CD1c-positive myeloid dendritic cell (primary cell): Measurements from ENCODE around the gene VPS36.
"Not testable (repeated sequence)": the region's sequence is repeated elsewhere in the genome, so short reads cannot be mapped to it uniquely, and the experiment has no call there.

Source experiments
- DNase-seq: peaks from one replicate; pipeline ENCODE4 v3.0.0-alpha.2; 2016; ENCODE audit errors: extremely low spot score

Gene VPS36

DNA sequence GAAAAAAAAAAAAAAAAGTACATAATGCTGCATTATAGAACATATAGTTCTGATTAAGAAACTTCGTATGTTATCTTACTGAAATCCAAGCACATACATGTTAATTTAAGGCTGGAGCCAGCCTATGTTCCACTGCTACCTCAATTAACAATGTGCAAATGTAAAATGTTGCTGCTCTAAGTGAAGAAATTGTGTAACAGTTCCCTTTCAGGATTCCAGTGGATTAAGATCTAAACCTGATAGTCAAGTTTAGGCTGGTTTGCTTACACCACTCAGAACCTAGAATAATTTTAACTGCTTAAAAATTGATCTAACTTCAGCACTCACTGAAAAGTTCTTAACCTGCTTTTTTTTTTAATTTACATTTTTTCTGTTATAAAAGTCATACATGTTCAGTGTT lies 4.2 kb downstream of the VPS36 start:
- no peak for DNase-seq

DNA sequence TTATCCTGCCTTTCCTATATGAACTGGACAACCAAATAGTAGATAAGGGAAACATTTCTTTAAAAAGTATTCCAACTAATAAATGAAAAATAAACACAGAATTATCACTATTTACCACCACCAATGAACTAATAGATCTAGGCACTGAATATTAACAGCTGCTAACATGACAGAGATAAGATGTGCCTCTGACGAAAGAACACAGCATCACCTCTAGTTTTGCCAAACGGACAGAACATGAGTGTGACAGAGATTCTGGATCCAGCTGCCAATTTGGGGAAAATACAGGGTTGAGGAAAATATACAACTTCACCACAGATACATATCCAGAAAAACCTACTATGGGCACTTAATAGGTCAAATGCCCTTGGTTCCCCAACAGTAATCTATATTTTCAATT lies 18.0 kb downstream of the VPS36 start:
- no peak for DNase-seq

DNA sequence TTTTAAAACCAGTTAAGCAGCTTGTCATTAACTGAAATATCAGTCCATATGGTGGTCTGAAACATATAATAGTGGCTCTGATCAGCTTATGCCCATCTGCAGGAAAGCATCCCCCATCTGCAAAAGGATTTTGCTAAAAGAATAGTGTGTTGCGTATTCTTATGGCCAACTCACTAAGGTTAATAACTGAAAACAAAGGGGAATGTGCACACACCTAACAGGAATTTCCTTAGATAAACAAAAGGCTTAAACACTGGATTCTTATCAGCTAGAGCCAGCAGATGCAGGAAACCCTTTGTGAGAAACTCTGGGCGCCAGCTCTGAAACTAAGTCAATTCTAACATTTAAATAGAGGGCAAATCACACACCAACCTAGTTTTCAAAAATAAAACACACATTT lies 22.1 kb downstream of the VPS36 start:
- DNase-seq, result no peak

DNA sequence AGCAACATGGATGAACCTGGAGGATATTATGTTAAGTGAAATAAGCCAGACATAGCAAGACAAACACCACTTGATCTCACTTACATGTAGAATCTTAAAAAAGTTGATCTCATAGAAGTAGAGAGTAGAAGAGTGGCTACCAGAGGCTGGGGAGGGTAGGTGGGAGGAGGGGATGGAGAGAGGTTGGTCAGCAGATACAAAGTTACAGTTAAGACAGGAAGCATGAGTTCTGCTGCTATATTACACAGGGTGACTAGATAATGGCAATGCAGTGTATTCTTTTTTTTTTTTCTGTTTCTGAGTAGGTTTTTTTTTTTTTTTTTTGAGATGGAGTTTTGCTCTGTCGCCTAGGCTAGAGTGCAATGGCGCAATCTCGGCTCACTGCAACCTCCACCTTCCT lies 29.2 kb downstream of the VPS36 start:
- no peak for DNase-seq

DNA sequence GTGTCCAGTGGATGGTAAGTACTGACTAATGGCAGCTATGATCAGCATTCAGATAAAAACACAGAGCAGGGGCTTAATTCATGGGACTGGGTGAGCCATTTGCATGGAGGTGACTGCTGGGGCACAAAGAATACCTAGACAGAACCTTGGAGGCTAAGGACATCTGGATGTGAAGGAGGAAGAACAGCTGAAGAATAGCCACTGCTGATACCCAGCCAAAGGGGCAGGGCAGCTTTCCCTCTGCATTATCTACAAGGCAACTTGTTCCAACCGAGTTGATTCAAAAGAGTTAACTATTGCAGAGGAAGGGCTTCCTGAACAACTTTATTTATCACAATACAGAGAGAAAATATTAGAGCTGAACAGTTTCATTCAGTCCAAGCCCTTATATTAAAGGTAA lies 31.4 kb downstream of the VPS36 start:
- DNase-seq, result no peak

DNA sequence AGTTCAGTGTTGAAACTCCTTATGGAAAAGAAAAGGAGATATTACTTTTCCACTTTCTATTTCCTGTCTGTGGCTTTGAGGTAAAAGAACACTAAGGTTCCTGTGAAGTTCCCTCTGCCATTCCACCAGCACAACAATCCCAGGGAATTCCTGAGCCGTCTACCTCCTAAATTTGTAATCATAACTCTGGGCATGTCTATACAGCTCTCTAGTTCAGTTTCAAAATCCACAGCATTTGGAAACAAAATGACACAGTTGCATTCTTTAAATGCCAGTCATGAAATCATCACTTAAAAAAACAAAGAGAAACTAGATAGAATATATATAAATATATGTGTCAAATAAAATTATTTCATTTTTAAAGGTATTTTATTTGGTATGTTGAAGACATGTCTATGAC lies 35.5 kb downstream of the VPS36 start:
- DNase-seq, result no peak

DNA sequence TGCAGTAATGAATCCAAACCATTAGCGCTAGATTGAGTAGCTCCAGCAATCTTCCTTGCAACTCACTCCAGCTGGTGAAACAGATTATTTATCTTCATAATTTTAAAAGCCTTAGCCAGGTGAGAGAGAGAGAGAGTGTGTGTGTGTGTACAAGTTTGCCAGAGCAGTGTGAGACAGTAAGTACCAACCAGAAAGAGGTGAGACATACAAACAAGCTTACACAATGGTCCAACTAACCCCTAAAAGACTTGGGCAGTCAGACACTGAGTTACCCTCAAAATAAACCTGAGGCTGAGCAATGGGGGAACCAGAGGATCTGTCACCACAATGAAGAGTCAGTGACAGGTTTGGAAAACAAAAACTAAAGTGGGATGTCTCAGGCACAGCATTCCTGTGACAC lies 36.4 kb downstream of the VPS36 start:
- no peak for DNase-seq

DNA sequence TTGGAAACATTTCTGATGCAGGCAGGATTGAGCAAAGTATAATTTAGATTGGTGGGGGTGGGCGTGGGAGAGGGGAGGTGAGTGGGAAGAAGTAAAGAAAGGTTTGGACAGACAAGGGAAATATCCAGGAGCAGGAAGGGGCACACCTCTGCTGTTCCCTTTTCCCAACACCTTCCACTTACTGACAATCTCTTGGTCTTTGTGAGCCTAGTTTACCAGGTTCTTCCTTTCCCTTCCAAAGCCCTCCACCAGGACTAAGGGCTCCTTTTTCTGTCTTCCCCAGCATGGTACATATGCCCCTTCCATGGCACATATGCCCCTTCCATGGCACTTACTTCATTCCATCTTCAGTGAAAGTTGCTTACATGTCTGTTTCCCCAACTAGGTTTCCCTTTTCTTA lies 38.3 kb downstream of the VPS36 start:
- no peak for DNase-seq

DNA sequence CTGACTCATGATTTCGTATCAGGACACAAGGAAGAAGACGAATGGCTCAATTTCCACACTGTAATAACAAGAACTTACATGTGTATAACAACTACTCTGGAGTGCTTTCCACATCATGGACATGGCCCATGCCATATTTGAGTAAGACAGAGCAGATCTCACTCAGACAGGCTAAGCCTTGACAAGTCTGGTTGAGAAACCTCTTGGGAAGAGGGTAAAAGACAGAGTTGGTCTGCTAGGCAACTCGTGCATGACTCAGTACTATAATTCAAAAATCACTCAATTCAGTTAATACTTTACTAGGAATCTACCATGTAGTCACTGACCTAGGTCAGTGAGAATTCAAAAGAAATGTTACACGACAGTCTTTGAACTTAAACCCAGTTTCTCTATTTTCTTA lies 38.8 kb downstream of the VPS36 start:
- DNase-seq, result no peak

DNA sequence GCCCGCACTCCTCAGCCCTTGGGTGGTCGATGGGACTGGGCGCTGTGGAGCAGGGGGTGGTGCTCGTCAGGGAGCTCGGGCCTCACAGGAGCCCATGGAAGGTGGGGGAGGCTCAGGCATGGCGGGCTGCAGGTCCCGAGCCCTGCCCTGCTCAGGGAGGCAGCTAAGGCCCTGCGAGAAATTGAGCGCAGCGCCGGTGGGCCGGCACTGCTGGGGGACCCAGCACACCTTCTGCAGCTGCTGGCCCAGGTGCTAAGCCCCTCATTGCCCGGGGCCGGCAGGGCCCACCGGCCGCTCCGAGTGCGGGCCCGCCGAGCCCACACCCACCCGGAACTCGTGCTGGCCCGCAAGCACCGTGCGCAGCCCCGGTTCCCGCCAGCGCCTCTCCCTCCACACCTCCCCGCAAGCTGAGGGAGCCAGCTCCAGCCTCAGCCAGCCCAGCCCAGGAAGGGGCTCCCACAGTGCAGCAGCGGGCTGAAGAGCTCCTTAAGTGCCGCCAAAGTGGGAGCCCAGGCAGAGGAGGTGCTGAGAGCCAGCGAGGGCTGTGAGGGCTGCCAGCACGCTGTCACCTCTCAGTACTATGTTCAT lies 42.3 kb downstream of the VPS36 start:
- not testable (repeated sequence) for DNase-seq

DNA sequence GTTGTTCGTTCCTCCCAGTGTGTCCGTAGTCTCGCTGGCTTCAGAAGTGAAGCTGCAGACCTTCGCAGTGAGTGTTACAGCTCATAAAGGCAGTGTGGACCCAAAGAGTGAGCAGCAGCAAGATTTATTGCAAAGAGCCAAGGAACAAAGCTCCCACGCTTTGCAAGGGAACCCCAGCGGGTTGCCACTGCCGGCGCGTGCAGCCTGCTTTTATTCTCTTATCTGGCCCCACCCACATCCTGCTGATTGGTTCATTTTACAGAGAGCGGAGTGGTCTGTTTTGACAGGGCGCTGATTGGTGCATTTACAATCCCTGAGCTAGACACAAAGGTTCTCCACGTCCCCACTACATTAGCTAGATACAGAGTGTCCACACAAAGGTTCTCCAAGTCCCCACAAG lies 43.0 kb downstream of the VPS36 start:
- not testable (repeated sequence) for DNase-seq

DNA sequence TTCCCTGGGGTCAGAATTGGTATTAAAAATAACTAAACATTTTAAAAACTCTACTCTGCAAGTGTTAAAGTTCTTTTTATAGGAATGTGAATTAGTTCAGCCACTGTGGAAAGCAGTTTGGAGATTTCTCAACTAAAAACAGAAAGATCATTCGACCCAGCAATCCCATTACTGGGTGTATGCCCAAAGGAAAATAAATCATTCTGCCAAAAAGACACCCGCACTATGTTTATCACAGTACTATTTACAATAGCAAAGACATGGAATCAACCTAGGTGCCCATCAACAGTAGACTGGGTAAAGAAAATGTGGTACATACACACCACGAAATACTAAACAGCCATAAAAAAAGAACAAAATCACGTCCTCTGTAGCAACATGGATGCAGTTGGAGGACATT lies 43.8 kb downstream of the VPS36 start:
- no peak for DNase-seq

DNA sequence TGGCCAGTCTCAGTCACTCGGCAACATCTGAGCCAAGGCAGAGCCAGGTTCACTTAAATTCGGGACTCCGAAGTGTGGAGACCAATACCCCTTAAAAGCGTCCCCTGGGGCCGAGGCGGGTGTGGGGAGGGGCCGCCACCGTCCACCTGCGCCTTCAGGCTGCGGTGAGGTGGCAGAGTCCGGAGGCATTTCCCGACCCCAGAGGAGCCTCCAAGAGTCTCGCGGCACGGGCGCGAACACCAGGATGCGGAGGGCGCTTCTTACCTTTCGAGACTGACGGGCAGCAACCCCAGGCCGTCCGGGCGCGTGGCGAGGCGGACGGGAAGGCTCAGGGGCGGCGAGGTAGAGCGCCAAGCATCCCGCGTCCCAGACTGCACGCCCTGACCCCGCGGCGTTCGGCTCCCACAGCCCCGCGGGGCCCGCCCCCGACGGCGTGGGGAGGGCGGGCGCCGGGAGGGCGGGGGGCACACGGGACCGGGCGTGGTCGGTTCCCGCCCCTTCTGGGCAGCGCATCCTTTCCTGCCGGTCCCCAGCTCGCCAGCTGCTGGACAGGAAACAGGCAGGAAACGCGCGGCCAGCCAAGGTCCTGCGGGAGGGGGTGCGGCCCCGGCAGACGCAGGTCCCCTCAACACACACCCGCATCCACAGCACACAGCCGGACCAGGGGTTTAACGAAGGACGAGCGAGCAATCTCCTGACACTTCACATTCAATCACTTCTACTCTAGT lies 44.5 kb downstream of the VPS36 start, which contains the start of gene THSD1:
THSD1 (minus strand) TSS at position 406 of the 728 bp plus-strand sequence. CDS start 3,572 bp downstream, outside the sequence.
- DNase-seq, result no peak

DNA sequence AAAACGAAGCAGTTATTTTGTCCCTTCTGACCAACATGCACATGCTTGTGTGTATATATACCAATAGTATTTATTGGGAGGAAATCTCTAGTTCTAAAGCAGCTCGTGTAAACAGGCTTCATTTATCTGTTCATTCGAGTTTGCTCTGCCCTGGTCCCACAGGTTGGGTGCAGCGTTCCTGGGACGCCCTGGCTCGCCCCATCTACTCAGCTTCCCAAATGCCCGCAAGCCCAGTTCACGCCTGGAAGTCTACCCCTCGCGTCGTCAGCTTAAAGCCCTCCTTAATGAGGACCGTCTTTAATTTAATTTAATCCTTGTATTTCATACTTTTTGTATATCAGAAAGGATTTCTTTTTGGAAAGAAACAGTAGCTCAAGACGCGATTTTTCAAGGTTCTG lies 45.1 kb downstream of the VPS36 start:
- DNase-seq, result no peak

DNA sequence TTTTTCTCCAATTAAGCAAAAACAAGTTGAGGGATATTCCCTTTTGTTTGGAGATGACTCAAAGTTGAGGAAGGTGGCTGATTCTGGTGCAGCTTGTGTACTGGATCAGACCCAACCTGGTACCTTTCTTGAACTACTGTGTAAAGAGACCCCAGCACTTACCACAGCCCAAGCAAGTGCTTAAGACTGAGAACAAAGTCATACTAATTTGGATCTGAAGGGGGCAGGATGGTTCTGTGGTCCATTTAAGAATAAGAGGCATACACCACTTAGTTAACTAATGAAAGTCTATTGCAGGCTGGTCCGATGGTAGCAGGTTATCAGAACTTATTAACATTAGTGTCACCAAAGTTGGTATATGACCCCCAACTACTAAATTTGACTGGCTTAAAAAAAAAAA lies 50.7 kb downstream of the VPS36 start:
- DNase-seq, result no peak

DNA sequence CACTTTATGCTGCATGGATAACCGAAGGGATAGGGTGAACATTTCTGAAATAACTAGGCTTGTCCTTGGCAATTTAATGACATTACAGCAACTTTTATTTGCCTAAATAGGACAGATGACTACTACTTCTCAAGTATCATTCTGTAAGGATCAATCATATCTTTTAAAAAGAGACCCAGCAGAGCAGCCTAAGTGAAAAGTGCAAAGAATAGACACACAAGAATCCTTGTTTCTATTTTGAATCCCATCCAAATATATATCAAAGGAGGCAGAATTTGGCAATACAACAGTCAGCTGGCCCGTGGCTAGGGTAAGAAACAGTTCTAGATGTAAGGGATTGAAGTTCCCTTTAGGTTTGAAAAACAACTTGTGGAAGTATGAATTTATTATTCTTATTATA lies 51.4 kb downstream of the VPS36 start:
- DNase-seq, result no peak

DNA sequence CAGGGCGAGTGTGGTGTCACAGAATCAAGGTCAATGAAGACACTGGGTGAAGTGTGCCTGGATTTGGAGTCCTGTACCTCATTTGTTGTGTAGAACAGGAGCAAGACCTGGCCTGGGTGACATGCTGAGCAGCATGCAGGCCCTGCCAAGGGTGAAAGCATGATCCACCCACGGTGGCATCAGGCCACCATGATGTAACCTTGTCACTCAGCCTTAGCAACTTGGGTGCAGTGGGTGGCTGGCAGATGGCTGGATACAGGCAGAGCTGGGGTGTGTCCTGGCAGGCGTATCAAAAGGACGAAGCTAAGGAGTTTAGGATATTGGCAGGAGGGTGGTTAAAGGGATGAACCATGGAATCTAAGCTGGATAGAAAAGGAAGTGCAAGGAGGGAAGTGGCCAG lies 54.7 kb downstream of the VPS36 start:
- DNase-seq, result peak; percentile 15

DNA sequence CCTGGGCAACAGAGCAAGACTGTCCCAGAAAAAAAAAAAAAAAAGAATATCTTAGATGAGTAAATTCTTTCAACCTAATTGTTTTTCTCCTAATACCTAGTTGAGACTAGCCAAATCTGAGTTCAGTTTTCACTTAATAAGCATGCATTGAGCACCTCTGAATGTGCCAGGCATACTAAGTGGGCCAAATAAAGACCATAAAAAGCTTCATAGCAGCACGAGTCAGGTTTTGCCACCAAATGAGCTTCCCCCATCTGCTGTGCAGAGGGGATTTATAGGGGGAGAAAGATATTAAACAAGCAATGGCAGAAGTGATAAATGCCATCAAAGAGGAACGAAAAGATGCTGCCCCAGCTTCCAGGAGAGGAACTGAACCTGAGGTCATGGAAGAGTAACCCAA lies 55.8 kb downstream of the VPS36 start:
- no peak for DNase-seq

DNA sequence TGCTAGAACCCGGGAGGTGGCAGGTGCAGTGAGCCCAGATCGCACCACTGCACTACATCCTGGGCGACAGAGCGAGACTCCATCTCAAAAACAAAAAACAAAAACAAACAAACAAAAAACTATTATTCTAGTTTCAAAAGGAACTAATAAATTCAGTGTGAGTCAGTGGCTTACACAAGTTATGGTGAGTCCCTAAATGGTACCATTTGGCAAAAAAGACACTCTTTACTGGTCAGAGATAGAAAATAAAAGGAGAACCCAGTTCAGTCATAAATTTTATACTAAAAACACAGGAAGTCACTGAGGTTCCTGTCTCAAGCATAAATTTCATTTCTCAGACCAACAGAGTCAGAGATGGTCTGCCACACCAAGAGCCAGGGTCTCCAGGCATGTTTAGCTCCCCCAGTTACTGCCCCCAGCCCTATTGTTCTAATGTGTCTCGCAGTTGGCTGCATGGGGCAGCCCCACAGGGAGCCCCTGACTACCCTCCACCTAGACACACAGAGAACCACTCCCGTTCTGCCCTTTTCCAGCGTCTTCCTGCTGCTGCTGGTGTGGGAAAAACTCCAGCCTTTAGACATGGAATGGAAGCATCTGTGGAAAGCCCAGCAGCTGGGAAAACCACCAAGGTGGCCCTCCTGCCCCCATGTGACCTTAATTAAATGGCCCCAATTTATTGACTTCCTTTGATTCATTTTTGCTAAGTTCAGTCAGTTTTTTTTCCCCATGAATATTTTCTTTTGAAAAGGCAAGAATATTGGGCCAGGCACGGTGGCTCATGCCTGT lies 56.7 kb downstream of the VPS36 start:
- no peak for DNase-seq

DNA sequence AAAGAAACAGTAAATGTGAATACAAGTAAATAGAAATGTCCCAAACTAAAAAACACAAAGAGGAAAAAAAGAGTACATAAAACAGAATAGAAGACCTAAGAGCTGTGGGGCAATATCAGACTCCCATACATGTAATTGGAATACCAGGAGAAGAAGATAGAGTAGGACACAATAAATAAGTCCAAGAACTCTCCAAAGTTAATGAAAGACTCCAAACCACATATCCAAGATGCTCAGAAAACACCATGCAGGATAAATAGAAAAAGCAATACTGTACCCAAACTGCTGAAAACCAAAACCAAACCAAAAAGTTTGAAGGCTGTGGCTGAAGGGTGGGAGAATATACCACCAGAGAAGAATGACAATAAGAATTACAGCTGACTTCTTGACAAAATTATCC lies 62.7 kb downstream of the VPS36 start:
- no peak for DNase-seq

DNA sequence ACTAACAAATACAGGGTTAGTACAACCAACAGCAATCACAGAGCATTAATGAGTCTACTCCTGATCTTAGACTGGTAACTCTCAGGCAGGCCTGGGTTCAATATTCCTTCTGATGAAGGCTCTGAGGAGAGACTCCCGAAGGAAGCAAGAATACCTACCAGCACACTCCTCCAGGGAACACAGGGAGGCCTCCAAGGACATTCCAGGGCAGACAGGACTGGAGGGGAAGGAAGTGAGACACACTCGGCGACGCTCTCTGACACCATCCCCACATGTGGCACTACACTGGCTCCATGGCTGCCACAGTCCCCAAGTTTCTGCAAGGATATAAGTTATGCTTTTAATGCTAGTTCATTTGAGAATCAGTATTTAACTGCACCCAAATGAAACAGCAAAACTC lies 64.6 kb downstream of the VPS36 start:
- no peak for DNase-seq

DNA sequence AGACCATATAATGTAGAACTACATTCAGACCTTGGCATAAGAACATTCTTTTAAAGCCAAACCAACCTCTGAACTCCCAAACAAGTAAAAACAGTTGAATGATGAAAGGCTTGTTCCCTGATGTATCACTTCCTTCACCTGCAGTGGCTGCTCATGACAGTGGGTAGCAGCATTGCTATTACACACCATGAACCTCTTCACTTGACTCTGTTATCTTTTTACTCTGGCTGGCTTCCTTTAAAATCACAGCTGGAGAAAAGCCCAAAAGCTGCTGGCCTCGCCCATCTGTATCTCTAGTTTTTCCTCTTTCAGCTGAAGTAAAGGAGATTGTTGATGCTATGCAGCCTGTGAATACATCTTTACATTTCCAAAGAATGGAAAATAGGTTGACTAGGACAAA lies 67.1 kb downstream of the VPS36 start:
- no peak for DNase-seq

DNA sequence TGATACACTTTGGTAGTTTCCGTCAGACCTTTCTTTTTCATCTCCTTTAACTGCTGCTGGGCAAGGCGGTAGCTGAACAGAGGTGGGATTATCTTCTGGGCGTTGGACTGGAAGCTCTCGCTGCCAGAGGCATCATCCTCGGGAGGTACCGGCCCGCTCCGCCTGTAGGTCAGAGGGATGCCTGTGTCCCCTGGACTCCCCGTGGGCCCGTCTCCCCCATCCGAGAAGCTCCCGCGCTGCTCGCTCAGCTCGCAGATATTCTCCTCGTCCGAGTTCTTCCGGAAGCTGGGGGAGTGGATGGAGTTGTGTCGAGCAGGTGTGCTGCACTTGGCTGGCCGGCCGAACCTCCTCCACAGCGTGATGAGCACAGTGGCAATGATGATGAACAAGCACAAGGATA lies 72.1 kb downstream of the VPS36 start:
- no peak for DNase-seq
